ENCODE measurements around the gene N4BP2. TPM values are rescaled to one million over a fixed set of nuclear protein-coding genes. Genes with fewer than 3 reads are reported as not detected.

Gene N4BP2
- total RNA-seq, 1 donor from 2014 or later = 6.2 TPM

GRCh38 chr4:40033613-40034012 lies 23.0 kb upstream of the N4BP2 start:
- ATAC-seq (ENCODE audit: low read depth) = no peak
- ChIA-PET POLR2A (interaction anchor here (0.6 kb wide), 2 partner anchors 15 to 419 kb away, joined by 5 to 6 read pairs; no protein-coding TSS in a partner anchor), CTCF (no interaction called here)
- no peaks in the 10 kb centered on the region for H3K9me3 Mint-ChIP-seq
- intact Hi-C loops (cut with micrococcal nuclease) = no loop called here
- no peaks in the 10 kb centered on the region for H3K36me3 Mint-ChIP-seq (ENCODE audit: low read depth)
- no peak overlapping the region for H3K4me3 Mint-ChIP-seq
- no peak for DNase-seq
- no peak overlapping the region for H3K27ac Mint-ChIP-seq
- H3K27me3 Mint-ChIP-seq = no peaks in the 10 kb centered on the region
- H3K4me1 Mint-ChIP-seq = no peaks in the 10 kb centered on the region
- TF ChIP-seq CTCF (IDR thresholded peaks at IDR 0.05) = no peak

DNA sequence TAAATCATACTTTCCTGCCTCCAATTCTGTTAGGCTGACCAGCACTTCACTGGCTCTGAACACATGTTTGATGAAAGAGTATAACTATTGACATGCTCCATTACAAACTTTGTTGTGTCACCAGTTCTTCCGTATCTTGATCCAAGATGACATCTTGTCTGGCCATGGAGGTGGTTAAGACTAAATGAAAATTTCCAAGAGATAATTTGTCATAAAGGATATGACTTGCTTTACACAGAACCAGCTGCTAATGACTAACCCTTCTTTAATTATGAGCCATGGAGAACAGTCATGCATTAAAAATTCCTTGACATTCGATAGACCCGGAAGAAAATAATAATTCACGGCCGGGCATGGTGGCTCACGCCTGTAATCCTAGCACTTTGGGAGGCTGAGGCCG lies 17.7 kb upstream of the N4BP2 start:
- H3K9me3 Mint-ChIP-seq = no peaks in the 10 kb centered on the region
- H3K27ac Mint-ChIP-seq = no peak overlapping the region
- intact Hi-C loops (cut with micrococcal nuclease) = no loop called here
- no peaks in the 10 kb centered on the region for H3K27me3 Mint-ChIP-seq
- no peaks in the 10 kb centered on the region for H3K4me1 Mint-ChIP-seq
- ChIA-PET CTCF (no interaction called here), POLR2A (no interaction called here)
- H3K4me3 Mint-ChIP-seq = no peak overlapping the region
- DNase-seq = no peak
- TF ChIP-seq CTCF (IDR thresholded peaks at IDR 0.05) = no peak
- H3K36me3 Mint-ChIP-seq (ENCODE audit: low read depth) = no peaks in the 10 kb centered on the region
- no peak for ATAC-seq (ENCODE audit: low read depth)

GRCh38 chr4:40040908-40041307 lies 15.7 kb upstream of the N4BP2 start:
- Mint-ChIP-seq H3K4me1 (no peaks in the 10 kb centered on the region), H3K4me3 (no peak overlapping the region), H3K9me3 (no peaks in the 10 kb centered on the region), H3K27me3 (no peaks in the 10 kb centered on the region), H3K27ac (no peak overlapping the region), H3K36me3 (ENCODE audit: low read depth) (no peaks in the 10 kb centered on the region)
- CTCF ChIA-PET = no interaction called here
- intact Hi-C loops (cut with micrococcal nuclease) = no loop called here
- DNase-seq (no peak), ATAC-seq (ENCODE audit: low read depth) (no peak)
- POLR2A ChIA-PET = no interaction called here
- no peak for TF ChIP-seq CTCF (IDR thresholded peaks at IDR 0.05)

- no peak overlapping the region for H3K27ac Mint-ChIP-seq
- ChIA-PET POLR2A (no interaction called here), CTCF (no interaction called here)
- no peaks in the 10 kb centered on the region for H3K36me3 Mint-ChIP-seq (ENCODE audit: low read depth)
- no peaks in the 10 kb centered on the region for H3K27me3 Mint-ChIP-seq
- ATAC-seq (ENCODE audit: low read depth) (no peak), DNase-seq (no peak)
- intact Hi-C loops (cut with micrococcal nuclease) = no loop called here
- no peak overlapping the region for H3K4me3 Mint-ChIP-seq
- no peak for TF ChIP-seq CTCF (IDR thresholded peaks at IDR 0.05)
- H3K9me3 Mint-ChIP-seq = no peaks in the 10 kb centered on the region
- no peaks in the 10 kb centered on the region for H3K4me1 Mint-ChIP-seq
Observed at GRCh38 chr4:40043786-40044185, 12.9 kb upstream of the N4BP2 start.

GRCh38 chr4:40046311-40046980 lies 10.2 kb upstream of the N4BP2 start:
- ATAC-seq (ENCODE audit: low read depth) (no peak), DNase-seq (no peak)
- H3K9me3 Mint-ChIP-seq = no peaks in the 10 kb centered on the region
- ChIA-PET CTCF (no interaction called here), POLR2A (no interaction called here)
- intact Hi-C loops (cut with micrococcal nuclease) = no loop called here
- no peak for TF ChIP-seq CTCF (IDR thresholded peaks at IDR 0.05)
- H3K4me1 Mint-ChIP-seq = no peaks in the 10 kb centered on the region
- H3K27ac Mint-ChIP-seq = no peak overlapping the region
- no peak overlapping the region for H3K4me3 Mint-ChIP-seq
- no peaks in the 10 kb centered on the region for H3K36me3 Mint-ChIP-seq (ENCODE audit: low read depth)
- H3K27me3 Mint-ChIP-seq = no peaks in the 10 kb centered on the region
